Osteocyte (in vitro differentiated cells): ENCODE measurements around the gene MS4A13. TPM values are rescaled to one million over a fixed set of nuclear protein-coding genes. Genes with fewer than 3 reads are reported as not detected.
"Not testable (repeated sequence)": the region's sequence is repeated elsewhere in the genome, so short reads cannot be mapped to it uniquely, and the experiment has no call there.

Experiments used
- DNase-seq: peaks from one replicate; pipeline ENCODE4 v3.0.0; 2021; ENCODE audit warnings: mixed read lengths; ENCODE audit not compliant: unreplicated experiment; ENCODE audit errors: extremely low spot score
- H3K27ac Mint-ChIP-seq: one replicate; pipeline ENCODE4 v1.8.0; 2021; ENCODE audit warnings: mild to moderate bottlenecking, mixed read lengths; ENCODE audit not compliant: unreplicated experiment
- H3K27me3 Mint-ChIP-seq: one replicate; pipeline ENCODE4 v1.8.0; 2021; ENCODE audit warnings: mixed read lengths; ENCODE audit not compliant: unreplicated experiment
- H3K36me3 Mint-ChIP-seq: one replicate; pipeline ENCODE4 v1.8.0; 2021; ENCODE audit warnings: mixed read lengths; ENCODE audit not compliant: unreplicated experiment
- H3K4me1 Mint-ChIP-seq: one replicate; pipeline ENCODE4 v1.8.0; 2021; ENCODE audit warnings: mixed read lengths; ENCODE audit not compliant: unreplicated experiment
- H3K4me3 Mint-ChIP-seq: one replicate; pipeline ENCODE4 v1.8.0; 2021; ENCODE audit warnings: mild to moderate bottlenecking, moderate library complexity, mixed read lengths; ENCODE audit not compliant: unreplicated experiment
- H3K9me3 Mint-ChIP-seq: one replicate; pipeline ENCODE4 v1.8.0; 2021; ENCODE audit warnings: mixed read lengths; ENCODE audit not compliant: unreplicated experiment
- CTCF ChIP-seq: fragments of 200-600 bp; sonication (generic); IDR thresholded peaks from 2 replicates; pipeline ENCODE4 v1.5.0; 2021; ENCODE audit warnings: antibody characterized with exemption, mild to moderate bottlenecking, moderate library complexity
- total RNA-seq: library from RNA; stranded (reverse); gene quantifications from 2 replicates; pipeline ENCODE4 v1.2.1, GENCODE V29; 2021

Gene MS4A13
- total RNA-seq, 1 donor from 2014 or later: not detected

DNA sequence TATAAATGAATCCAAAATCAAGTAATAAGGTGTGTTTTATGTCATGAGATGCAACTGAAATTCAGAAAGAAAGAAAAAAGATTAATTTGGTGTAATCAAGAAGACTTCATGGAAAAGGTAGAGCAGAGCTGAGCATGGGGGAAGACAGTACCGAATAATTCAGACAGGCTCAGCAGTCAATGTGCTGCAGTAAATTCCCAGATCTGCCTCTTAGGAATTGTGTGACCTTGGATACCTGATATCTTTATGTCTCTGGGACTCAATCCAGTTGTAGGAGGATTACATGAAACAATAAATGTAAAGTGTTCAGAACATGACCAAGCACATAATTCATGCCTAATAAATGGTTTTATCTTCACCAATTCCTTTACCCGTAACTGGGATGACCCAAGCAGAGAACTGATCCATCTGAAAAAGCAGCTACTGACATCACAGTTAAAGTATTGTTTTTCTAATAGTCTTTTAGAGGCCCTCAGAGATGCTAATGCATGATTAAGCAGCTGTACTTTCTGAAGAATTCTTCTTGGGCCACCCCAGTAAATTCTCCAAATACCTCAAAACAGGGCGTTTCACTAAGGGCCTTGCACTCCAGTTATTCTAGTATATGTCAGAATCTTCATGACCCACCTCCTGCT is 14.8 kb upstream of the MS4A13 start:
- H3K4me1 Mint-ChIP-seq: peaks cover 26% of the 10 kb centered on the region
- H3K27me3 Mint-ChIP-seq: no peaks in the 10 kb centered on the region
- DNase-seq: no peak
- no peak for TF ChIP-seq CTCF
- H3K9me3 Mint-ChIP-seq: no peaks in the 10 kb centered on the region
- H3K36me3 Mint-ChIP-seq: no peaks in the 10 kb centered on the region
- H3K27ac Mint-ChIP-seq: peak overlapping the region; percentile 41
- no peak overlapping the region for H3K4me3 Mint-ChIP-seq

DNA sequence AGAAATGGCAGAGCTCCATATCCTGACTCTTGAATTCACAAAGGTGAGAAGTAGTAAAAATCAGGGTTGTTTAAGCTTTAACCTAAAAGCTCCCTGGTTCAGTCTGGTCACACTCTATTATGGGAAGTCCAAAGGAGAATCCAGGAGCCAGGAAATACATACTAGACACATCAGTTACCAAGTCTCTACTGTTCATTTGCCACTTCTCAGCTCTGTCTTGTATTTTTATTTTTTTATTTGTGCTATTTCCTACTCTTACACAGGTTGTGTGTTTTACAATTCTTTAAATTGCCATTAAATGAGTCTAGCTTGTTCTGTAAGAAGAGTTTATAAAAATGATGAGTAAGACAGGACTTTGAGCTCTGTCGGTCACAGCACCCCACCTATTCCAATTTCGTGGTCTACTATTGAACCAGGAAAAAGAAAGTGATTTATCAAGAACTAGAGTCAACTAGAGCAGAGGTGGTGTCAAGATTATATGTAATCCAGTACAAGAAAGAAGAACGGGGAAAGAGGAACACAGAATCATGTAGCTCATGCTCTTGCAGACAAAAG is 12.9 kb upstream of the MS4A13 start:
- no peak for DNase-seq
- Mint-ChIP-seq H3K36me3 (no peaks in the 10 kb centered on the region), H3K4me1 (peaks cover 26% of the 10 kb centered on the region), H3K27me3 (no peaks in the 10 kb centered on the region), H3K4me3 (no peak overlapping the region), H3K27ac (no peak overlapping the region), H3K9me3 (no peaks in the 10 kb centered on the region)
- no peak for TF ChIP-seq CTCF

- H3K4me1 Mint-ChIP-seq: peaks cover 12% of the 10 kb centered on the region
- no peaks in the 10 kb centered on the region for H3K27me3 Mint-ChIP-seq
- no peak for DNase-seq
- H3K9me3 Mint-ChIP-seq: no peaks in the 10 kb centered on the region
- H3K36me3 Mint-ChIP-seq: no peaks in the 10 kb centered on the region
- TF ChIP-seq CTCF: no peak
- H3K4me3 Mint-ChIP-seq: no peak overlapping the region
- H3K27ac Mint-ChIP-seq: no peak overlapping the region
Observed at GRCh38 chr11:60504219-60504905, 10.8 kb upstream of the MS4A13 start.

GRCh38 chr11:60509609-60510008 is 5.6 kb upstream of the MS4A13 start:
- H3K36me3 Mint-ChIP-seq, DNase-seq, H3K27me3 Mint-ChIP-seq, H3K9me3 Mint-ChIP-seq, H3K4me3 Mint-ChIP-seq, H3K27ac Mint-ChIP-seq: not testable (repeated sequence)
- H3K4me1 Mint-ChIP-seq: peaks cover 25% of the 10 kb centered on the region

- peaks cover 25% of the 10 kb centered on the region for H3K4me1 Mint-ChIP-seq
- H3K27me3 Mint-ChIP-seq, DNase-seq, H3K9me3 Mint-ChIP-seq, H3K36me3 Mint-ChIP-seq, H3K27ac Mint-ChIP-seq, H3K4me3 Mint-ChIP-seq: not testable (repeated sequence)
Observed at GRCh38 chr11:60510209-60510608, 5.0 kb upstream of the MS4A13 start.

DNA sequence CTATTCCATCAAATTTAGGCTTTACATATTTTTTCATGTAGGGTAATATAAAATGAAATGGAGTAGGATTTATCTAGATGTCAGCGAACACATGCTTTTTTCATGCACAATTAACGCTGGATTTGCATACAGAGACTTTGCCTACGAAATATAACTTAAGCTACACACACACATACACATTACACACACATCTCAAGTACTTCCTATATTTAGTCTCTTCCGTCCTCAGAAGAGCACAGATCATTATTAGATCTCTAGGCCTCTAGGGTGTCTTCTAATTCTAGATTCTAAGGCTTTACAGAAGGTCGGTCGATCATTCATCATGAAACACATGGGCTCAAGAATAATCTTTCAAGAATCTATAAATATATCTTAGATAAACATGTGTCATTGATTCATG is 3.8 kb upstream of the MS4A13 start:
- Mint-ChIP-seq H3K4me1 (peaks cover 25% of the 10 kb centered on the region), H3K27ac (no peak overlapping the region), H3K4me3 (no peak overlapping the region), H3K36me3 (no peaks in the 10 kb centered on the region), H3K9me3 (no peaks in the 10 kb centered on the region), H3K27me3 (no peaks in the 10 kb centered on the region)
- DNase-seq: no peak
- TF ChIP-seq CTCF: no peak
